ENCODE results near the gene NKX2-2.
A peak's percentile ranks its signal among the peaks of the same experiment; 100 is the strongest.

The NKX2-2 gene

GRCh38 chr20:21521596-21522480 is 8.0 kb upstream of the NKX2-2 start:
- DNase-seq, result no peak

GRCh38 chr20:21520702-21521595 is 7.1 kb upstream of the NKX2-2 start:
- peak; percentile 9 for DNase-seq

GRCh38 chr20:21519136-21519584 is 5.3 kb upstream of the NKX2-2 start:
- DNase-seq, result peak; percentile 12

- DNase-seq, result peak; percentile 91
Measured at GRCh38 chr20:21518292-21518991, 4.6 kb upstream of the NKX2-2 start.

GRCh38 chr20:21517566-21518277 is 3.9 kb upstream of the NKX2-2 start:
- no peak for DNase-seq

- DNase-seq, result no peak
Measured at GRCh38 chr20:21516861-21517565, 3.1 kb upstream of the NKX2-2 start.

- no peak for DNase-seq
Measured at GRCh38 chr20:21516180-21516567, 2.3 kb upstream of the NKX2-2 start.

GRCh38 chr20:21515300-21516179 is 1.7 kb upstream of the NKX2-2 start:
- DNase-seq, result peak; percentile 25

- DNase-seq, result no peak
Measured at GRCh38 chr20:21514553-21515251, 838 bp upstream of the NKX2-2 start.

GRCh38 chr20:21513181-21513663 is 642 bp downstream of the NKX2-2 start:
- DNase-seq, result no peak

- no peak for DNase-seq
Measured at GRCh38 chr20:21512634-21513180, 1.2 kb downstream of the NKX2-2 start.

- DNase-seq, result no peak
Measured at GRCh38 chr20:21511850-21512633, 1.8 kb downstream of the NKX2-2 start.

- DNase-seq, result no peak
Measured at GRCh38 chr20:21511485-21511849, 2.4 kb downstream of the NKX2-2 start.

GRCh38 chr20:21510414-21511384 is 3.2 kb downstream of the NKX2-2 start:
- DNase-seq, result no peak

GRCh38 chr20:21509597-21510371 is 4.1 kb downstream of the NKX2-2 start:
- DNase-seq, result no peak

- no peak for DNase-seq
Measured at GRCh38 chr20:21509079-21509596, 4.7 kb downstream of the NKX2-2 start.

Measured in NCI-H345 (cell line).